Peyer's patch (tissue), 4 donors: ENCODE results near the gene GALNT2.

Experiments
- CTCF ChIP-seq, 6 experiments: fragments of 450-650 bp in 4 of 6; fragments of 200-600 bp in 2 of 6; sonication (generic) in 1 of 6; IDR thresholded peaks; one replicate each; pipeline ENCODE4 v1.5.1; 2017 to 2019; ENCODE audit warnings: antibody characterized with exemption in 6 of 6, mild to moderate bottlenecking in 3 of 6, moderate library complexity in 1 of 6
- POLR2A ChIP-seq, 2 donors: fragments of 450-650 bp; IDR thresholded peaks; one replicate each; pipeline ENCODE4 v1.5.1; 2017; ENCODE audit warnings: antibody characterized with exemption in 2 of 2, mild to moderate bottlenecking in 2 of 2, moderate library complexity in 2 of 2

DNA sequence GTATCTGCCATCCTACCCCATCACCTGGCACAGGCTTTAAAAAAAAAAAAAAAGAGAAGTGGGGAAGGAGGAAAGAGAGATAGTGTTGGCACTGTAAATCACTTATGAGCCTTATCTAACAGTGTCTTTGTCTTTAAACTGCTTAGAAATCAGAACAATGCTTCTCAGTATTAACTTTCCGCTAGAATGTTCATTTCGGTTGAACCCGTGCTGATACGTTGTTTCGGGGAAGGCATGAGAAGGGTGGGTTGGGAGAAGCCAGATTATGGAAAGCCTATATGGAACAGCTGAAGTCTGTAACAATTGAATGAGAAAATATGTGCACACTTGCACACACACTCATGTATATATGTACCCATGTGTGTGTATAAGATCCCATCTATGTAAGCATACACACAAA is 170.8 kb downstream of the GALNT2 start:
- TF ChIP-seq CTCF (IDR thresholded peaks at IDR 0.05) (no peak), POLR2A (IDR thresholded peaks at IDR 0.05) (no peak)
